H9 (cell line): ENCODE measurements around the gene DDX21. TPM values are rescaled to one million over a fixed set of nuclear protein-coding genes. Genes with fewer than 3 reads are reported as not detected.

Source experiments
- DNase-seq: peaks from one replicate; pipeline ENCODE4 v3.0.0-alpha.2; 2017
- H2AFZ ChIP-seq: one replicate; pipeline ENCODE4 v1.6.1; 2013; ENCODE audit warnings: mild to moderate bottlenecking, low read length, control low read depth, moderate library complexity
- H2AK5ac ChIP-seq: 2 replicates; pipeline ENCODE4 v1.6.1; 2013; ENCODE audit warnings: low read length, control low read depth, mixed read lengths; ENCODE audit not compliant: insufficient read length
- H2BK120ac ChIP-seq: one replicate; pipeline ENCODE4 v1.6.1; 2013; ENCODE audit warnings: low read depth, mild to moderate bottlenecking, low read length, control low read depth, inconsistent platforms; ENCODE audit not compliant: poor library complexity, severe bottlenecking
- H2BK12ac ChIP-seq: 2 replicates; pipeline ENCODE4 v1.6.1; 2013; ENCODE audit warnings: low read length, control low read depth, mixed read lengths, low read depth; ENCODE audit not compliant: insufficient read length
- H2BK15ac ChIP-seq: 2 replicates; pipeline ENCODE4 v1.6.1; 2013; ENCODE audit warnings: low read depth, low read length, control low read depth
- H2BK20ac ChIP-seq: one replicate; pipeline ENCODE4 v1.6.1; 2013; ENCODE audit warnings: low read depth, mild to moderate bottlenecking, low read length, control low read depth, inconsistent platforms; ENCODE audit not compliant: poor library complexity, severe bottlenecking
- H2BK5ac ChIP-seq: 2 replicates; pipeline ENCODE4 v1.6.1; 2013; ENCODE audit warnings: low read length, control low read depth, mixed read lengths; ENCODE audit not compliant: insufficient read length
- H3K14ac ChIP-seq: 2 replicates; pipeline ENCODE4 v1.6.1; 2013; ENCODE audit warnings: low read length, control low read depth; ENCODE audit not compliant: insufficient read depth
- H3K18ac ChIP-seq: 2 replicates; pipeline ENCODE4 v1.6.1; 2013; ENCODE audit warnings: low read depth, mild to moderate bottlenecking, mixed read lengths, low read length, control low read depth; ENCODE audit not compliant: insufficient read length
- H3K23ac ChIP-seq: 2 replicates; pipeline ENCODE4 v1.6.1; 2013; ENCODE audit warnings: low read length, control low read depth, mixed read lengths, low read depth; ENCODE audit not compliant: insufficient read length
- H3K23me2 ChIP-seq: 2 replicates; pipeline ENCODE4 v1.6.1; 2013; ENCODE audit warnings: low read depth, mild to moderate bottlenecking, mixed read lengths, low read length, control low read depth; ENCODE audit not compliant: insufficient read length, poor library complexity, severe bottlenecking
- H3K27ac ChIP-seq: 2 replicates; pipeline ENCODE4 v1.5.1; 2013; ENCODE audit warnings: low read length, control low read depth, mixed read lengths, low read depth; ENCODE audit not compliant: insufficient read length
- H3K27me3 ChIP-seq: 2 replicates; pipeline ENCODE4 v1.6.1; 2013; ENCODE audit warnings: low read length, control low read depth, inconsistent platforms; ENCODE audit not compliant: insufficient read depth
- H3K4ac ChIP-seq: 2 replicates; pipeline ENCODE4 v1.6.1; 2013; ENCODE audit warnings: low read depth, mild to moderate bottlenecking, control low read depth, inconsistent platforms, low read length, moderate library complexity
- H3K4me1 ChIP-seq: 2 replicates; pipeline ENCODE4 v1.6.1; 2013; ENCODE audit warnings: low read length, control low read depth, inconsistent platforms; ENCODE audit not compliant: insufficient read depth
- H3K4me2 ChIP-seq: 2 replicates; pipeline ENCODE4 v1.6.1; 2013; ENCODE audit warnings: low read length, control low read depth, mixed read lengths; ENCODE audit not compliant: insufficient read length, insufficient read depth
- H3K56ac ChIP-seq: 2 replicates; pipeline ENCODE4 v1.6.1; 2013; ENCODE audit warnings: low read depth, mild to moderate bottlenecking, mixed read lengths, low read length, control low read depth; ENCODE audit not compliant: insufficient read length
- H3K79me1 ChIP-seq: 2 replicates; pipeline ENCODE4 v1.6.1; 2013; ENCODE audit warnings: low read depth, mild to moderate bottlenecking, moderate library complexity, low read length, control low read depth, inconsistent platforms; ENCODE audit not compliant: insufficient read depth, poor library complexity, severe bottlenecking
- H3K79me2 ChIP-seq: 2 replicates; pipeline ENCODE4 v1.6.1; 2013; ENCODE audit warnings: low read length, control low read depth, inconsistent platforms; ENCODE audit not compliant: insufficient read depth
- H3K9ac ChIP-seq: 2 replicates; pipeline ENCODE4 v1.6.1; 2013; ENCODE audit warnings: low read length, control low read depth, mixed read lengths; ENCODE audit not compliant: insufficient read length; ENCODE audit errors: extremely low read depth
- H3K9me3 ChIP-seq: one replicate; pipeline ENCODE4 v1.6.1; 2013; ENCODE audit warnings: low read depth, low read length, inconsistent platforms; ENCODE audit not compliant: control insufficient read depth
- H3T11ph ChIP-seq: one replicate; pipeline ENCODE4 v1.6.1; 2013; ENCODE audit warnings: mild to moderate bottlenecking, low read length, control low read depth, inconsistent platforms
- H4K20me1 ChIP-seq: one replicate; pipeline ENCODE4 v1.6.1; 2013; ENCODE audit not compliant: control insufficient read depth, insufficient read length, insufficient read depth
- H4K5ac ChIP-seq: 2 replicates; pipeline ENCODE4 v1.6.1; 2013; ENCODE audit warnings: low read depth, mild to moderate bottlenecking, mixed read lengths, low read length, control low read depth; ENCODE audit not compliant: insufficient read length
- H4K8ac ChIP-seq: replicated peaks from 2 replicates; pipeline ENCODE4 v1.6.1; 2013; ENCODE audit warnings: low read length, control low read depth, mixed read lengths, low read depth; ENCODE audit not compliant: insufficient read length
- H4K91ac ChIP-seq: 2 replicates; pipeline ENCODE4 v1.6.1; 2013; ENCODE audit warnings: low read depth, mild to moderate bottlenecking, moderate library complexity, mixed read lengths, low read length, control low read depth; ENCODE audit not compliant: insufficient read length
- H3K27ac Mint-ChIP-seq, 3 experiments: 2 replicates in 2 of 3; 3 replicates in 1 of 3; pipeline ENCODE4 v1.8.0; 2020 to 2021; ENCODE audit warnings: mixed read lengths in 3 of 3, mild to moderate bottlenecking in 1 of 3, moderate library complexity in 1 of 3
- H3K27me3 Mint-ChIP-seq: 2 replicates; pipeline ENCODE4 v1.8.0; 2021; ENCODE audit warnings: low read depth, mild to moderate bottlenecking, moderate library complexity, mixed read lengths
- H3K36me3 Mint-ChIP-seq, 3 experiments: 2 replicates in 2 of 3; 3 replicates in 1 of 3; pipeline ENCODE4 v1.8.0; 2020 to 2021; ENCODE audit warnings: low read depth in 3 of 3, mixed read lengths in 3 of 3; ENCODE audit not compliant: insufficient read depth in 1 of 3
- H3K4me1 Mint-ChIP-seq, 2 experiments: 2 replicates each; pipeline ENCODE4 v1.8.0; 2020; ENCODE audit warnings: mixed read lengths in 2 of 2
- H3K4me3 Mint-ChIP-seq, 2 experiments: 2 replicates in 1 of 2; 3 replicates in 1 of 2; pipeline ENCODE4 v1.8.0; 2020 to 2021; ENCODE audit warnings: mild to moderate bottlenecking in 2 of 2, mixed read lengths in 2 of 2, moderate library complexity in 1 of 2
- H3K9me3 Mint-ChIP-seq, 2 experiments: 2 replicates in 1 of 2; 3 replicates in 1 of 2; pipeline ENCODE4 v1.8.0; 2020; ENCODE audit warnings: mild to moderate bottlenecking in 2 of 2, mixed read lengths in 2 of 2, moderate library complexity in 1 of 2
- total RNA-seq: library from RNA; stranded (reverse); gene quantifications from 2 replicates; pipeline ENCODE4 v1.2.1, GENCODE V29; 2021
- TF ChIP-seq, protein P1 (sequence below): fragments of 200-600 bp; sonication (generic); conservative IDR thresholded peaks from 3 replicates; pipeline ENCODE4 v1.8.0; 2021; ENCODE audit warnings: antibody characterized with exemption, mild to moderate bottlenecking

The DDX21 gene
- total RNA-seq, 1 experiment from 2014 or later: 180 TPM

DNA sequence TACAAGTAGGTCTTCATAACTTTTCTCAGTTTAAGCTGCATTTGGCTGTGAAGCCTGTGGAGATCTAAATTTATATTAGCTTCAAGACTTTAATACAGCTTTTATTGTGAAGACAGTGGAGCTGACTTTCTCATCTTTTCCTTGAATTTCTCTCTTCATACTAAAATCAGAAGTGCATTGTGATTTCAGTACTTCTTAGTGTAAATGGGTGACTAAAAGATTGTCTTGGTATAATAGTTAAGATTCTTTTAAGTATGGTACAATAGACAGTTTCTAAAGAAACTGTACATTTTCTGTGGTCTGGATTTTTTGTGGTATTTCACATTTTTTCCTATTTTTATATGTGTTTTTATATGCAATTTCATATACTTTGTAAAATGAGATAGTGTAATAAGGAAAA is 21.0 kb upstream of the DDX21 start:
- Histone ChIP-seq H4K91ac (no peak overlapping the region), H3K18ac (no peak overlapping the region), H4K8ac (no peak overlapping the region), H3K27ac (no peak overlapping the region), H3K27me3 (no peaks in the 10 kb centered on the region), H3K9ac (no peak overlapping the region), H3K14ac (no peak overlapping the region), H4K20me1 (no peaks in the 10 kb centered on the region), H3K79me1 (no peaks in the 10 kb centered on the region), H2BK20ac (no peak overlapping the region), H3K23ac (no peak overlapping the region), H3K79me2 (no peaks in the 10 kb centered on the region), H2BK120ac (no peak overlapping the region), H2BK12ac (no peak overlapping the region), H3T11ph (no peak overlapping the region), H3K4me2 (no peak overlapping the region), H3K4ac (no peak overlapping the region), H2AK5ac (no peak overlapping the region), H3K4me1 (no peaks in the 10 kb centered on the region), H2AFZ (no peak overlapping the region), H3K56ac (no peak overlapping the region), H2BK15ac (no peak overlapping the region), H2BK5ac (no peak overlapping the region), H4K5ac (no peak overlapping the region), H3K23me2 (no peaks in the 10 kb centered on the region), H3K9me3 (no peaks in the 10 kb centered on the region)
- no peaks in the 10 kb centered on the region for H3K27me3 Mint-ChIP-seq
- H3K27ac Mint-ChIP-seq: no peak overlapping the region
- no peaks in the 10 kb centered on the region for H3K9me3 Mint-ChIP-seq
- H3K4me3 Mint-ChIP-seq: no peak overlapping the region
- no peak for DNase-seq
- H3K4me1 Mint-ChIP-seq: no peaks in the 10 kb centered on the region
- TF ChIP-seq, protein P1, sequence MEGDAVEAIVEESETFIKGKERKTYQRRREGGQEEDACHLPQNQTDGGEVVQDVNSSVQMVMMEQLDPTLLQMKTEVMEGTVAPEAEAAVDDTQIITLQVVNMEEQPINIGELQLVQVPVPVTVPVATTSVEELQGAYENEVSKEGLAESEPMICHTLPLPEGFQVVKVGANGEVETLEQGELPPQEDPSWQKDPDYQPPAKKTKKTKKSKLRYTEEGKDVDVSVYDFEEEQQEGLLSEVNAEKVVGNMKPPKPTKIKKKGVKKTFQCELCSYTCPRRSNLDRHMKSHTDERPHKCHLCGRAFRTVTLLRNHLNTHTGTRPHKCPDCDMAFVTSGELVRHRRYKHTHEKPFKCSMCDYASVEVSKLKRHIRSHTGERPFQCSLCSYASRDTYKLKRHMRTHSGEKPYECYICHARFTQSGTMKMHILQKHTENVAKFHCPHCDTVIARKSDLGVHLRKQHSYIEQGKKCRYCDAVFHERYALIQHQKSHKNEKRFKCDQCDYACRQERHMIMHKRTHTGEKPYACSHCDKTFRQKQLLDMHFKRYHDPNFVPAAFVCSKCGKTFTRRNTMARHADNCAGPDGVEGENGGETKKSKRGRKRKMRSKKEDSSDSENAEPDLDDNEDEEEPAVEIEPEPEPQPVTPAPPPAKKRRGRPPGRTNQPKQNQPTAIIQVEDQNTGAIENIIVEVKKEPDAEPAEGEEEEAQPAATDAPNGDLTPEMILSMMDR: no peak
- H3K36me3 Mint-ChIP-seq: peaks cover 20 to 61% (median 49%) of the 10 kb centered on the region in 3 experiments; a peak in 6 of 7 replicates
